H1 (cell line): ENCODE measurements around the gene CBL. TPM values are rescaled to one million over a fixed set of nuclear protein-coding genes. Genes with fewer than 3 reads are reported as not detected.
A peak's percentile ranks its signal among the peaks of the same experiment; 100 is the strongest.

ENCODE experiments used
- CTCF ChIA-PET: fragments of 300-600 bp; sonication (Branson Sonifier 250); formaldehyde crosslinking; loops from one replicate; lab custom pipeline; 2021; ENCODE audit not compliant: partially characterized antibody; lab: Charles Lee
- POLR2A ChIA-PET: fragments of 300-600 bp; sonication (Branson Sonifier 250); formaldehyde crosslinking; loops from one replicate; lab custom pipeline; 2021; ENCODE audit warnings: inconsistent platforms; ENCODE audit not compliant: partially characterized antibody; lab: Charles Lee
- DNase-seq, 2 experiments: peaks; one replicate each; pipeline versions ENCODE4 v3.0.0 to v3.0.0-alpha.2; 2010 to 2022; ENCODE audit warnings: low spot score in 2 of 2, low read depth in 1 of 2, mixed read lengths in 1 of 2
- FAIRE-seq: peaks from 2 replicates; lab custom pipeline; 2011; peaks lifted over from hg19 to GRCh38; lab: Jason Lieb, UNC
- H2AFZ ChIP-seq: 2 replicates; pipeline ENCODE4 v1.8.1; 2012; ENCODE audit warnings: low read length, inconsistent platforms
- H2AK5ac ChIP-seq: 2 replicates; pipeline ENCODE4 v1.6.1; 2013; ENCODE audit warnings: low read depth, low read length
- H2BK120ac ChIP-seq: replicated peaks from 2 replicates; pipeline ENCODE3; 2013; ENCODE audit warnings: low read depth, low read length, inconsistent platforms
- H2BK12ac ChIP-seq: 2 replicates; pipeline ENCODE4 v1.6.1; 2013; ENCODE audit warnings: low read depth, low read length
- H2BK15ac ChIP-seq: 2 replicates; pipeline ENCODE4 v1.6.1; 2013; ENCODE audit warnings: low read length
- H2BK20ac ChIP-seq: 2 replicates; pipeline ENCODE4 v1.6.1; 2013; ENCODE audit warnings: low read length
- H2BK5ac ChIP-seq: 2 replicates; pipeline ENCODE4 v1.6.1; 2013; ENCODE audit warnings: low read depth, low read length
- H3K14ac ChIP-seq: 2 replicates; pipeline ENCODE4 v1.6.1; 2013; ENCODE audit warnings: inconsistent platforms; ENCODE audit not compliant: insufficient read length
- H3K18ac ChIP-seq: 2 replicates; pipeline ENCODE4 v1.6.1; 2013; ENCODE audit warnings: low read length; ENCODE audit errors: extremely low read depth
- H3K23ac ChIP-seq: 2 replicates; pipeline ENCODE4 v1.6.1; 2013; ENCODE audit warnings: inconsistent platforms; ENCODE audit not compliant: insufficient read length
- H3K23me2 ChIP-seq: 2 replicates; pipeline ENCODE4 v1.6.1; 2013; ENCODE audit warnings: low read depth, low read length
- H3K27ac ChIP-seq: 2 replicates; pipeline ENCODE4 v1.6.1; 2011; ENCODE audit warnings: low read depth, low read length, inconsistent platforms
- H3K27me3 ChIP-seq, 4 experiments: replicated peaks in 1 of 4; 1 replicate in 1 of 4; 2 replicates in 3 of 4; pipeline versions ENCODE4 v1.6.1 to v1.8.1; 2011 to 2013; ENCODE audit warnings: low read length in 3 of 4, mild to moderate bottlenecking in 3 of 4, inconsistent platforms in 2 of 4, mixed read lengths in 2 of 4, moderate library complexity in 1 of 4; ENCODE audit not compliant: control insufficient read depth in 3 of 4, insufficient read depth in 3 of 4; ENCODE audit errors: extremely low read depth in 1 of 4
- H3K36me3 ChIP-seq, 4 experiments: 2 replicates each; pipeline versions ENCODE4 v1.6.1 to v1.8.1; 2011 to 2013; ENCODE audit warnings: mild to moderate bottlenecking in 4 of 4, low read length in 3 of 4, moderate library complexity in 2 of 4, control low read depth in 1 of 4, inconsistent platforms in 1 of 4; ENCODE audit not compliant: insufficient read depth in 4 of 4, control insufficient read depth in 2 of 4
- H3K4ac ChIP-seq: replicated peaks from 2 replicates; pipeline ENCODE3; 2013; ENCODE audit warnings: low read length, low read depth, mixed read lengths, inconsistent platforms; ENCODE audit not compliant: insufficient read length
- H3K4me1 ChIP-seq, 4 experiments: replicated peaks in 1 of 4; 1 replicate in 1 of 4; 2 replicates in 3 of 4; pipeline versions ENCODE4 v1.6.1 to v1.8.1; 2011 to 2013; ENCODE audit warnings: low read length in 3 of 4, inconsistent platforms in 2 of 4, mixed read lengths in 1 of 4; ENCODE audit not compliant: insufficient read depth in 4 of 4, control insufficient read depth in 3 of 4
- H3K4me2 ChIP-seq, 2 experiments: 2 replicates each; pipeline versions ENCODE4 v1.6.1 to v1.8.1; 2011 to 2013; ENCODE audit warnings: low read depth in 2 of 2, low read length in 2 of 2, control low read depth in 1 of 2, inconsistent platforms in 1 of 2, mild to moderate bottlenecking in 1 of 2; ENCODE audit not compliant: insufficient read depth in 1 of 2
- H3K4me3 ChIP-seq, 4 experiments: fragments of 200-600, 300-600 bp in 1 of 4; sonication (generic), shearing (Covaris generic), sonication (Bioruptor Twin) in 1 of 4; 2 replicates each; pipeline versions ENCODE4 v1.5.1 to v1.8.1; 2011 to 2016; ENCODE audit warnings: low read length in 4 of 4, low read depth in 3 of 4, control low read depth in 2 of 4, inconsistent platforms in 2 of 4, mild to moderate bottlenecking in 2 of 4, mixed read lengths in 1 of 4, moderate library complexity in 1 of 4; ENCODE audit not compliant: insufficient read depth in 2 of 4; ENCODE audit errors: extremely low read depth in 1 of 4
- H3K56ac ChIP-seq: replicated peaks from 2 replicates; pipeline ENCODE3; 2013; ENCODE audit warnings: low read depth, mild to moderate bottlenecking, mixed read lengths, low read length, inconsistent platforms; ENCODE audit not compliant: insufficient read length
- H3K79me1 ChIP-seq: 2 replicates; pipeline ENCODE4 v1.6.1; 2013; ENCODE audit warnings: low read depth, low read length, control low read depth
- H3K79me2 ChIP-seq, 2 experiments: 2 replicates each; pipeline versions ENCODE4 v1.6.1 to v1.8.1; 2012 to 2013; ENCODE audit warnings: low read length in 2 of 2, mild to moderate bottlenecking in 2 of 2, inconsistent platforms in 1 of 2; ENCODE audit not compliant: insufficient read depth in 2 of 2, control insufficient read depth in 1 of 2
- H3K9ac ChIP-seq, 4 experiments: replicated peaks in 1 of 4; 1 replicate in 1 of 4; 2 replicates in 3 of 4; pipeline versions ENCODE4 v1.6.1 to v1.8.1; 2011 to 2013; ENCODE audit warnings: low read depth in 3 of 4, low read length in 3 of 4, control low read depth in 2 of 4, mild to moderate bottlenecking in 2 of 4, moderate library complexity in 2 of 4, inconsistent platforms in 1 of 4; ENCODE audit errors: extremely low read depth in 1 of 4
- H3K9me3 ChIP-seq, 2 experiments: 2 replicates each; pipeline versions ENCODE4 v1.6.1 to v1.8.1; 2012 to 2013; ENCODE audit warnings: mild to moderate bottlenecking in 2 of 2, moderate library complexity in 2 of 2, control low read depth in 1 of 2, inconsistent platforms in 1 of 2, low read depth in 1 of 2, low read length in 1 of 2, mixed read lengths in 1 of 2; ENCODE audit not compliant: insufficient read depth in 2 of 2
- H4K20me1 ChIP-seq, 2 experiments: replicated peaks in 1 of 2; 2 replicates each; pipeline versions ENCODE3 to v1.8.1; 2011 to 2013; ENCODE audit warnings: inconsistent platforms in 2 of 2, low read length in 2 of 2, mild to moderate bottlenecking in 1 of 2; ENCODE audit not compliant: insufficient read depth in 2 of 2, control insufficient read depth in 1 of 2
- H4K5ac ChIP-seq: 2 replicates; pipeline ENCODE4 v1.6.1; 2013; ENCODE audit warnings: low read length, low read depth, mixed read lengths, inconsistent platforms; ENCODE audit not compliant: insufficient read length
- H4K8ac ChIP-seq: 2 replicates; pipeline ENCODE4 v1.8.0; 2013; ENCODE audit warnings: mild to moderate bottlenecking, moderate library complexity, low read length, inconsistent platforms; ENCODE audit not compliant: insufficient read depth; ENCODE audit errors: extremely low read depth
- H4K91ac ChIP-seq: replicated peaks from 2 replicates; pipeline ENCODE3; 2013; ENCODE audit warnings: low read length, mixed read lengths, inconsistent platforms; ENCODE audit not compliant: insufficient read length
- ASH2L ChIP-seq: fragments of 200-600, 300-600 bp; sonication (generic); IDR thresholded peaks from one replicate; pipeline ENCODE4 v1.7.1; 2017; ENCODE audit warnings: low read length
- CTCF ChIP-seq, 3 experiments: IDR thresholded peaks; 1 replicate in 2 of 3; 2 replicates in 1 of 3; pipeline versions ENCODE4 v1.5.1 to v1.6.1; 2011; ENCODE audit warnings: low read length in 3 of 3, mild to moderate bottlenecking in 3 of 3, inconsistent platforms in 2 of 3, low read depth in 1 of 3, moderate library complexity in 1 of 3; ENCODE audit not compliant: insufficient read depth in 1 of 3; ENCODE audit errors: control extremely low read depth in 1 of 3
- EGR1 ChIP-seq: IDR thresholded peaks from 2 replicates; pipeline ENCODE4 v1.6.1; 2011; ENCODE audit warnings: low read depth, low read length, borderline replicate concordance
- EP300 ChIP-seq, 2 experiments: IDR thresholded peaks; 1 replicate in 1 of 2; 2 replicates in 1 of 2; pipeline ENCODE4 v1.6.1; 2011 to 2012; ENCODE audit warnings: low read depth in 2 of 2, low read length in 2 of 2, mild to moderate bottlenecking in 2 of 2, borderline replicate concordance in 1 of 2, inconsistent platforms in 1 of 2, moderate library complexity in 1 of 2
- GTF2F1 ChIP-seq: IDR thresholded peaks from 2 replicates; pipeline ENCODE4 v1.6.1; 2012; ENCODE audit warnings: low read depth, low read length, improper control_type of control experiment, borderline replicate concordance
- JUN ChIP-seq: IDR thresholded peaks from 2 replicates; pipeline ENCODE4 v1.6.1; 2011; ENCODE audit warnings: low read depth, mild to moderate bottlenecking, improper control_type of control experiment, low read length
- SIX5 ChIP-seq: IDR thresholded peaks from 2 replicates; pipeline ENCODE4 v1.6.1; 2011; ENCODE audit warnings: mild to moderate bottlenecking, low read depth, low read length
- SRF ChIP-seq: IDR thresholded peaks from 2 replicates; pipeline ENCODE4 v1.6.1; 2011; ENCODE audit warnings: mild to moderate bottlenecking, low read depth, low read length, moderate library complexity
- SUZ12 ChIP-seq: fragments of 200-600 bp; sonication (generic); IDR thresholded peaks from 2 replicates; pipeline ENCODE4 v1.6.1; 2012; ENCODE audit warnings: mild to moderate bottlenecking, inconsistent platforms, low read length, moderate library complexity, mixed read lengths
- TBP ChIP-seq: IDR thresholded peaks from 2 replicates; pipeline ENCODE4 v1.6.1; 2011; ENCODE audit warnings: low read depth, low read length, improper control_type of control experiment
- YY1 ChIP-seq: IDR thresholded peaks from 2 replicates; pipeline ENCODE4 v1.6.1; 2011; ENCODE audit warnings: low read depth, mild to moderate bottlenecking, low read length
- WGBS, 2 experiments: shearing (Covaris generic) in 1 of 2; methylation state at CpG; one replicate each; pipeline versions ENCODE4 v1.1.6 to v1.1.7; 2013 to 2015; ENCODE audit warnings: low lambda C conversion rate in 2 of 2, mixed read lengths in 2 of 2, inconsistent platforms in 1 of 2, low coverage in 1 of 2, missing lambda C conversion rate in 1 of 2; ENCODE audit not compliant: insufficient replicate concordance in 2 of 2, insufficient coverage in 1 of 2, insufficient read length in 1 of 2; ENCODE audit errors: extremely low coverage in 1 of 2, missing lambda C conversion rate in 1 of 2; 5-methylcytosine and 5-hydroxymethylcytosine counted together
- polyA plus RNA-seq, 7 experiments: library from polyadenylated mRNA; depleted of rRNA in 3 of 7; stranded (reverse) in 5 of 7; unstranded in 2 of 7; fragments of >200 nt in 5 of 7; fragments of 200-250 nt in 2 of 7; gene quantifications; 1 replicate in 5 of 7; 2 replicates in 1 of 7; 4 replicates in 1 of 7; pipeline versions ENCODE4 v1.2.1 to v1.2.3, GENCODE V29; 2011 to 2013; ENCODE audit warnings: missing spikeins in 2 of 7, mixed read lengths in 2 of 7
- total RNA-seq: library from RNA; stranded (reverse); fragmentation: NEBNext Ultra II Directional; extraction: Animal tissue kit (Norgen Biotek cat#: 25700); gene quantifications from 2 replicates; pipeline ENCODE4 v1.2.1, GENCODE V29; 2021

CBL gene
- total and polyA plus RNA-seq, 2 of the 8 experiments (the other 6 are each of a cell fraction or from before 2014, with no cell fraction given), result 23.1 to 57.8 TPM

- H3K27me3 ChIP-seq, result no peaks in the 10 kb centered on the region
- no peak overlapping the region for H4K5ac ChIP-seq
- 0 out of 2 replicates have a peak overlapping the region, but pooled peaks have one; percentile 27 for H2BK12ac ChIP-seq
- no peak overlapping the region for H4K91ac ChIP-seq
- no peak overlapping the region for H3K27ac ChIP-seq
- no peak overlapping the region for H2BK15ac ChIP-seq
- H2AK5ac ChIP-seq, result no peak overlapping the region
- H3K4me3 ChIP-seq, result no peak overlapping the region
- H3K4ac ChIP-seq, result no peak overlapping the region
- peaks cover 0 to 5% (median under 1%) of the 10 kb centered on the region in 4 experiments; a peak in 4 of 7 replicates for H3K4me1 ChIP-seq
- no peak overlapping the region for H3K56ac ChIP-seq
- no peaks in the 10 kb centered on the region for H3K9me3 ChIP-seq
- no peak overlapping the region for H3K23ac ChIP-seq
- no peak for DNase-seq
- H3K18ac ChIP-seq, result no peak overlapping the region
- ChIA-PET CTCF (interaction anchor here (0.6 to 20.1 kb wide), 5 partner anchors 11 to 90 kb away, joined by 3 to 367 read pairs (median 33); partner anchors contain the start of genes ABCG4 and NHERF4), POLR2A (interaction anchor here (1.1 to 2.9 kb wide), 4 partner anchors 11 to 43 kb away, joined by 3 to 7 read pairs (median 6); no protein-coding TSS in a partner anchor)
- no peak overlapping the region; the same call in 1 of the 2 replicates for H4K8ac ChIP-seq
- H2AFZ ChIP-seq, result no peak overlapping the region
- H3K23me2 ChIP-seq, result no peaks in the 10 kb centered on the region
- H3K79me1 ChIP-seq, result no peaks in the 10 kb centered on the region
- H3K4me2 ChIP-seq, result no peak overlapping the region
- no peaks in the 10 kb centered on the region for H4K20me1 ChIP-seq
- no peak overlapping the region for H2BK120ac ChIP-seq
- H3K14ac ChIP-seq, result no peak overlapping the region
- no peaks in the 10 kb centered on the region for H3K79me2 ChIP-seq
- no peak overlapping the region for H2BK5ac ChIP-seq
- FAIRE-seq, result no peak
- no peak overlapping the region for H3K9ac ChIP-seq
- H3K36me3 ChIP-seq, result no peaks in the 10 kb centered on the region
- WGBS, 2 experiments, result 66% methylated on average over 5 of the region's 5 CpGs; no CpG with 5 or more reads in 1 of the 2 experiments
- H2BK20ac ChIP-seq, result no peak overlapping the region
- no peak for TF ChIP-seq JUN
- TF ChIP-seq YY1, result no peak
- no peak for TF ChIP-seq SIX5
- TF ChIP-seq EGR1, result no peak
- TF ChIP-seq SRF, result no peak
- no peak for TF ChIP-seq GTF2F1
- no peak for TF ChIP-seq EP300 (IDR thresholded peaks at IDR 0.05; ENCODE audit: borderline replicate concordance in 1 of 2, low read depth in 2 of 2, low read length in 2 of 2)
- TF ChIP-seq TBP, result no peak
- TF ChIP-seq CTCF (IDR thresholded peaks at IDR 0.05; ENCODE audit: control extremely low read depth in 1 of 3, insufficient read depth in 1 of 3, low read depth in 1 of 3, low read length in 3 of 3), result no peak
- no peak for TF ChIP-seq SUZ12
- no peak for TF ChIP-seq ASH2L
These were observed 13.1 kb upstream of the CBL start for GRCh38 chr11:119193001-119193400.
